GM19468 (cell line): ENCODE measurements around the gene TBC1D8.

Source experiments
- ATAC-seq: cut with Tn5 transposase; IDR thresholded peaks from one replicate; pipeline ENCODE4 v1.9.1; 2021; ENCODE audit warnings: mild to moderate bottlenecking, moderate library complexity, moderate number of reproducible peaks; ENCODE audit not compliant: unreplicated experiment; ENCODE audit errors: extremely low read depth

The TBC1D8 gene

DNA sequence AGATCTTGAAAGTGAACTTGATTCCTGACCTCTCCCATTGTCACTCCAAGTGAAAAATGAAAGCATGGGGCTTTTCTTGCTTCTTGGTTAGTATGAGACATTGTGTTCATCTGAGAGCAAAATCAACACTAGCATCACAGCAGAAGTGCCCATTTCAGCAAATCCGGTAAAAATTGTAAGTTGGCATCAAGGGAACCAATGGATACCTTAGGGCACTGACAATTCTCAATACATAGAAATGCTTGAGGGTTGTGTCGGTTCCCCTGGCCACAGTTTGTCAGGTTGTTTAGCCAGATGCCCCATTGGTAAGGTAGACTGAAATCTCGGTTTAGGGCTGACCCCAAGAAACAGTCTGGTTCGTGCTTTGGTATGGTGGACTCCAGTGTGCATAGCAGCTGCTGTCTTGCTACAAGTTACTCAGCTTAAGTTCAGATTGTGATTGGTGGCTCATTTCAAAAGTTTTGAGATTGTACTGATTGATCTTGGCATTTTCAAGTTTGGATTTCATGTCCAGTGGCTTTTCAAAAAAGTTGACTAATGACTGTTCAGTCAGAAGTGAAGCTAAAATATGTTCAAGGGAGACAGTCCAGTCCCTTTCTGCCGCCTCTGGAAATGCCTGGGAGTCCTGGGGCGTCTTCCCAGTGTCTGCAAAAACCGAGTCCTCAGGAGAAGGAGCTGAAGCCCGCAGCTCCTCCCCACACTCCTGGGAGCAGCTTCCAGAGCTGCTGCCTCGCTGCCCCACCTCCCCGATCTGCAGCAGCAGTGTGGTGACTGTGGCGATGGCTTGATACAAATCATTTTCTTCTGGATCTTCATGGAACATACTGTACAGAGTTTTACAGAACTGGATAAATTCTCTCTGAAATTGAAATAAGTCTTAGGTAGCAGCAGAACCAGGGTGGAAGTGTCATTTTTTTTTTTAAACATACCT is 143.5 kb downstream of the TBC1D8 start:
- no peak for ATAC-seq

DNA sequence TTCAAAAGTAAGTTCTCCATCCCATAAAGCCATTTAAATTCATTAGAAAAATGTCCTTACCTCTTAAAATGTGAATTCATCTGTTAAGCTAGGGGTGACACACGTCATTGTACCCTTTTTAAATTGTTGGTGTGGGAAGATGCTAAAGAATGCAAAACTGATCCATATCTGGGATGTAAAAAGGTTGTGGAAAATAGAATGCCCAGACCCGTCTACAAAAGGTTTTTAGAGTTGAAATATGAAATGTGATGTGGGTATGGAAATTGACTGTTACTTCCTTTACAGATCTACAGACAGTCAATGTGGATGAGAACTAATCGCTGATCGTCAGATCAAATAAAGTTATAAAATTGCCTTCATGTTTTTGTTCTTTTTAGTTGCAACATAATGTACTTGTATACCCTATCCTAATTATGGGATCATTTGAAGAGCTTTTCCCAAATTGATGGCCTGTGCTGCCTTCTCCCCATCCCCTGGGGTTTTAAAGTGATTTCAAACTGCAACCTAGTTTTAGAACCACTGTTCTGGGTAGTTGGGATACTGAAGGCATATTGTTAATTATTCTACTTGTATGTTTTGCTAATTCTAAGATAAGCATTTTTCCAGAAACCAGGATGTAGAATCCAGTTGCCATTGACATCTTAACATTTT is 145.0 kb downstream of the TBC1D8 start:
- ATAC-seq = no peak

DNA sequence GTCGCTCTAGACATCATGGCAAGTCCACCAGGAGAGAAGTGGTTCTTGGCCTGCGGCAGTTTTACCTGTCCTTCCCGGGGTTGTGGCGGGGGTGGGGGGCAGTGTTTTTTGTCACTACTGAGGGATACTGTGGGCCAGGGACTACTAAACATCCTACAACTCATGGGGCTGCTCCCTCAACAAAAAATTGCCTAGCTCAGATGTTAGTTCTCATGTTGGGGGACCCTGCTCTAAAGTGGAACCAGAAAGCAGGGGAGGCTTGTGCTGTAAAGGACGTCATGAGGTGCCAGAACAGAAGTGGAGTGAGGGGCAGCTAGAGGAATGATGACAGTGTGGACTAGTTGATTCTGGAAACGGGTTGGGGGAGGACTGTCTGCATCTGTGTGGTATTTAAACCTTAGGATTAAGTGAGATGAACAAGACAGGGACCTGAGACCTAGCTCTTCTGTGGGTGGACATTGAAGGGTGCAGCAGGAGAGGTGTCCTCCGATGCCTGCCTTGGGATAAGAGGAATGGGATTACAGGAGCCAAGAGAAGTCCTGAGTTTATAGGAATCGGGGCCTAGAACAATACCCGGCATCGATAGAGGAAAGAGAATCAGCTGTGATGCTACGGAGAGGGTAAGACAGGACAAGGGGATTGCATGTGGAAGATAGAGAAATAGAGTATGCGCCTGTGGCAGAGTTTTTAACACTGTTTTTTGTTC is 146.4 kb downstream of the TBC1D8 start:
- no peak for ATAC-seq

DNA sequence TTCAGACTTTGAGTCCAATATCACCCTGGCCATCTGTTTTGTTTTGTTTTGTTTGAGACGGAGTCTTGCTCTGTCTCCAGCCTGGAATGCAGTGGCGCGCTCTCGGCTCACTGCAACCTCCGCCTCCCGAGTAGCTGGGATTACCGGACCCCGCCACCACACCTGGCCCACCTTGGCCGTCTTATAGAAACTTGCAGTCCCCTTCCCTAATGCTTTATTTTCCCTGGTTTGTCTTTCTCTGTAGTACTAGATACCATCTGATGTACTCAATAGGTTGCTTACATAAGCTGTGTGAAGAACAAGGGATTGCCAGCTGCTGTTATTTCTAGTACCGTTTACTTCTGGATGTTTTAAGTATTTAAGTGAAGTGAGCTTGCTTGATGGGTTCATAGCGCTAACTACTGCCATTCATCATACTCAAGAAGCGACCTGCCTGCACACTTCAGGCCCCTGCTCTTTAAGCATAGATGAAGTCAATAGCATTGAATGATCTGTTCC is 147.9 kb downstream of the TBC1D8 start:
- ATAC-seq = no peak

DNA sequence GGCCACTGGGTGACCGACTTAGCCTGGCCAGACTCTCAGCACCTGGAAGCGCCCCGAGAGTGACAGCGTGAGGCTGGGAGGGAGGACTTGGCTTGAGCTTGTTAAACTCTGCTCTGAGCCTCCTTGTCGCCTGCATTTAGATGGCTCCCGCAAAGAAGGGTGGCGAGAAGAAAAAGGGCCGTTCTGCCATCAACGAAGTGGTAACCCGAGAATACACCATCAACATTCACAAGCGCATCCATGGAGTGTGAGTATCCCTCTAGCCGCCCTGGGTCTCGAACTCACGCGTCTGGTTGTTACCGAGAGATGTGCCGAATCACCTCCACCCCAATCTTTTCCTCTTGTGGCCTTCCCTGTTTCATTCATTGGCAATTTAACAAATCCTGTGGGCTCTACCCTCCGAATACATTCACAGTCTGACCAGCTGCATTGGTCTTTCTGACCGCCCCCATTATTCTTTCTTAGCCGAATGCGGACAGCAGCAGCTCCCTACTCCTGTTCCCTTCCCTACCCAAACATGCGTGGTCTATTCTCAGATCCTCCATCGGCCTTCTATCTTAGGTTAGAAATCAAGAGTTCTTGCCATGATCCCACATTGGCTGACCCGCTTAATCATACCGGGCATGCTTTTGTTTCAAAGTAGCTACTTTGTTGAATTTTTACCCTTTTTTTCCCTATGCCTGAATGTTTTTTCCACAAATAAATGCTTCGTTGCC is 148.5 kb downstream of the TBC1D8 start:
- no peak for ATAC-seq

DNA sequence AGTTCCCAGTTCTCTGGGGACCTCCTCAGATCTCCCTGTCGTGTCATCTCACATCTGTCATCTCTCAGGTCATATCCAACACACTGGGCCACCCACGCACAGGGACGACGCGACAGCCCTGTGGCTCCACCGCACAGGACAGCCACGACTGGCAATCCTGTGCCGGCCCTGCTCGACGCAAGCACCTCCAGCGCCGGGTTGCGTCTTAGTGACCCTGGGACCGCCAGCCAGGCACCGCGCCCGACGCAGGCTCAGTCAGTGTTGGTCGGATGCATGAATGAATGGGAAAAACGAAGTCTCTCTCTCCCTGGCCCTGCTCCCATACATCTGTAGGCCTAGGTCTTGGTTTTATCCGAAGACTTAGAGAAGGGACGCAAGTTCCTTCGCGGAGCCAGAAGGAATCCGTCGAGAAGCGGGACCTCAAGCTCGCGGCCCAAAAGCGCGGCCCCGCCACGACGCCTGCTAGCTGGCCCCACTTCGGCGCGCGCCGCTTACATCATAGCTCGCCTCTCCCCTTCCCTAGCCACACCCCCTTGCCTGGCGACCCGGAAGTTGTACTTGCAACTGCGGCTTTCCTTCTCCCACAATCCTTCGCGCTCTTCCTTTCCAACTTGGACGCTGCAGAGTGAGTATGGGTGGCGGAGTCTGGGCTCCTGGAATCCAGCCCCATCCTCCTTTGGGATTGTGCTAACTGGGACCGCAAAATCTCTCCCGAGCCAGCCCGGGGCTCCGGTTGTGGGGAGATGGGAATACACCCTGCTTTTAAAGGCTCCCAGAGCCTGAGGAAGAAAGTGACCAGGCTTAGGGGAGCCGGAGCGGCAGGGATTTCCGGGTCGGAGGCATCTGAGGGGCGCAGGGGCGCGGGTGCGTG is 149.3 kb downstream of the TBC1D8 start, which contains the start of gene RPL31:
RPL31 (plus strand) TSS at position 599 of the 871 bp plus-strand sequence. CDS start 413 bp downstream, outside the sequence.
- ATAC-seq = peak; percentile 60

DNA sequence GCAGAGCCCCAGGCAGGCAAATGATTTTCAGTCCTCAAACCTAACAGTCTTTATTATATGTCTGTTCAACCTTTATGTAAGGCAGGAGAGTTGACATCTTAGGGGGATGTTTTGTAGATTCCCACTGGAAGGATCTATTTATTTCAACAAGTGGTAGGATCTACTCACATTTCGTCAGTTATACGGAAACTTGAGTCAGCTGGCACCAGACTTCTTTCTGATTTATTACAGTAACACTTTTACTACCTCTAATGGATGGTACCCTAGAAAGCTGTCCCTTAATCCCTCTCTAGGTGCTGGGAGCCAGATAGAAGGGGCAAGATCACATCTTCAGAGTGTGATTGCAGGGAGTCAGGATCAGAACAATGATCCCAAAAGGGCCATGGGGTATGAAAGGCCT is 151.2 kb downstream of the TBC1D8 start:
- ATAC-seq = no peak

DNA sequence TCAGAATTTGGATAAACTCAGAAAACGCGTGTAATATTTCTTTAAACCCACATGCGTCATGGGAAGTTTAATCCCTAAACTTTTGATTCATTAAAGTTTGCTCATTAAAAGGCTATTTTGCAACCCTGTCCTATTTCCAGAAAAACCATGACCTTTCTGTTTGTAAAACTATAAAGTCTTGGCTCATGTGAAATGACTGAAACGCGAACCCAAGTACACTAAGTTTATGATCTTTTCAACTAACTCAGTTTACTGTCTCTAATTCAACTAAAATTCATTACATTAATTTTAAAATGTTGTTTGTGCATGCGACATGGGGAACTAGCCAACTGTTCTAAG is 153.0 kb downstream of the TBC1D8 start:
- no peak for ATAC-seq

DNA sequence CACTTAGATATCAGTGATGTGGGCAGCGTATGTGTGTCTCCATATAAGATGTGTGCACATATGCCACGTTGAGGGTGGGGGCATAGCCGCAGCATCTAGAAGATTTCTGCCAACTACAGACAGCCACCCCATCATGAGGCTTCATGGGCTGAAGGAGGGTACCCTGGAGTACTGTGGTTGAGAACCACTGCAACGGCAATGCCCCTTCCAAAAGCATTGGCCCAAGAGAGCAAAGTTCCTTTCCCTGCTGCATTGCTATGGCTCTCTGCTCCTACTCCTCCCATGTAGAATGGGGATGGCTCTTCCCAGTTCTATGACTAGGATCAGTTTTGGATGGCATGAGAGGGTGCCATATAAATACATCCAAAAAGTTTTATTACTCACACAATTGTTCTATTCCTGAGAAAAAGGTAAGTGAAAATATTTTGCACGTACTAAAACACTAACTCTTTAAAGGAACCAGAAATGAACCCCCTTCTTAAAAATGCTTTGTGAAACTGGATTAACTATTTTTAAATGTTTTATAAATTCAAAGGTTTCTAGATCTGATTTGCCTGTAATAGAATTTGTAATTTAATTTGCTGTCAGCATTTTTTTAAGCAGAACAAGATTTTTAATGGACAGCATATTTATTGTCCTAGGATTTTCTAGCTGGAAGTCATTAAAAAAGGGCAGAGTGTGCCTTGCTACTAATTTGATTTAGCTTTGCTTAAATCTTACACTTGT is 153.5 kb downstream of the TBC1D8 start:
- ATAC-seq = no peak

DNA sequence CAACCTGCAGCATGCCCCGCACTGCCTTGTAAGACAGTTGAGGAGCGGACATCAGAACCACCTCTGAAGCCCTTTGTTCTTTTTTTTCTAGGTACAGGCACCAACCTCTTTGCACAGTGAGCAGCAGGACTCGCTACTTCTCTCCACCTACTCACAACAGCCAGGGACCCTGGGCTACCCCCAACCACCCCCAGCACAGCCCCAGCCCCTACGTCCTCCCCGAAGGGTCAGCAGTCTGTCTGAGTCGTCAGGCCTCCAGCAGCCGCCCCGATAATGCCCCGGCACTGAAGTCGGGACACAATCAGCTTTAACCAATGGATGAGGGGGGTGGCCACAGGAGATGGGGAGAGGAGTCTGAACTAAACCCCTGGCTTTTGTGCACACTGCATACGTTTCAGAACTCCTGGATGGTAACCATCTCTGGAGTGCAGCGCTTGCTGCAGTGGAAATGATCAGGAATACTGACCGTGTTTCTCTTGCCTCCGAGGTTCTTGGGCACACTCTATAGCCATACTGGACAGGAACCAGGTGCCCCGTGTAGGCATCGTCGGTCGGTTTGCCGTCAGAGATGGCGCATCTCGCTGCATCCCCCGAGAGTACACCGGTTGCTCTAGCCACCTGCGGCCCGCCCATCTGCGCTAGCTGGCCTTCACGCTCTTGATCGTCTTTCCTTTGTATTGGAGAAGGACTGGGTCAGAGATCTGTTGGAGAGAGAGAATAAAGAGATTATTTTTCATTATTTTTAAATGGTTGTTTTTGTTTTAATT is 155.7 kb downstream of the TBC1D8 start:
- ATAC-seq = no peak

DNA sequence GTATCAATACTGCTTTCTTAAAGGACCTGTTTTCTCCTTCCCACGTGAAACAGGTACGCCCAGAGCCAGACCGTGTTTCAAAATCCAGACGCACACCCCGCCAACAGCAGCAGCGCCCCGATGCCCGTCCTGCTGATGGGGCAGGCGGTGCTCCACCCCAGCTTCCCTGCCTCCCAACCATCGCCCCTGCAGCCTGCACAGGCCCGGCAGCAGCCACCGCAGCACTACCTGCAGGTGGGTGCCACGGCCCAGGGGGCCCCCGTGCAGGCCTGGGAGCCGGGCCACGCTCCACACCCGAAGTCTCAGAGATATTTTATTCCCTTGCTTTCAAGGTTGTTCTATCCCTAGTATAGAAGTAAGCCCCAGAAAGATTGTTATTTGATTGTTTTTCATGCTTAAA is 157.9 kb downstream of the TBC1D8 start:
- ATAC-seq = no peak

DNA sequence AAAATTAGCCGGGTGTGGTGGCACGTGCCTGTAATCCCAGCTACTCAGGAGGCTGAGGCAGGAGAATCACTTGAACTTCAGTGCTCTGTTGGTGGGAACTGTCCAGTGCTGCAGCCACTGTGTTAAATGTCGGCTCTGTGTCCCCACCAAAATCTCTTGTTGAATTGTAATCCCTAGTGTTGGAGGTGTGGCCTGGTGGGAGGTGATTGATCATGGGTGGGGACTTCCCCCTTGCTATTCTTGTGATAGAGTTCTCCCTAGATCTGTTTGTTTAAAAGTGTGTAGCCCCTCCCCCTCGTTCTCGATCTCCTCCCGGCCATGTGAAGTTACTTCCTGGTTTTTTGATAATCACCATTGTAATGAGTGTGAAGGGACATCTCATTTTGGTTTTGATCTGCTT is 158.9 kb downstream of the TBC1D8 start:
- ATAC-seq = no peak

DNA sequence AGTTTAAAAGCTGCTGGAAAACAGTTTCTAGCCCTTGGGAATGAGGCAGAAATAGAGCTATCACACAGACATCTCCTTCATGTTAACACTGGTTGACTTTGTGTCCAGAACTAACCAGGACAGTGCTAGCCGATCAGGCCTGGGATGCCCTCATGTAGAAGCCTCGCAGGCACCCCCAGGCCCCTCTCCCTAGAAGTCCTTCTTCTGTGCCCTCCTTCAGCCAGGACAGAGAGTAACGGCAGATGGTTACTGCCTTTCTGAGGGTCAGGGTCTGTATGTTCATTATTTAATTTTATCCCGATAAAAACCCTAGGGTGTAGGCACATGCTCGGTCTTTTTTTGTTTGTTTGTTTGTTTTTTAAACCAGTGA is 159.8 kb downstream of the TBC1D8 start:
- ATAC-seq = no peak

DNA sequence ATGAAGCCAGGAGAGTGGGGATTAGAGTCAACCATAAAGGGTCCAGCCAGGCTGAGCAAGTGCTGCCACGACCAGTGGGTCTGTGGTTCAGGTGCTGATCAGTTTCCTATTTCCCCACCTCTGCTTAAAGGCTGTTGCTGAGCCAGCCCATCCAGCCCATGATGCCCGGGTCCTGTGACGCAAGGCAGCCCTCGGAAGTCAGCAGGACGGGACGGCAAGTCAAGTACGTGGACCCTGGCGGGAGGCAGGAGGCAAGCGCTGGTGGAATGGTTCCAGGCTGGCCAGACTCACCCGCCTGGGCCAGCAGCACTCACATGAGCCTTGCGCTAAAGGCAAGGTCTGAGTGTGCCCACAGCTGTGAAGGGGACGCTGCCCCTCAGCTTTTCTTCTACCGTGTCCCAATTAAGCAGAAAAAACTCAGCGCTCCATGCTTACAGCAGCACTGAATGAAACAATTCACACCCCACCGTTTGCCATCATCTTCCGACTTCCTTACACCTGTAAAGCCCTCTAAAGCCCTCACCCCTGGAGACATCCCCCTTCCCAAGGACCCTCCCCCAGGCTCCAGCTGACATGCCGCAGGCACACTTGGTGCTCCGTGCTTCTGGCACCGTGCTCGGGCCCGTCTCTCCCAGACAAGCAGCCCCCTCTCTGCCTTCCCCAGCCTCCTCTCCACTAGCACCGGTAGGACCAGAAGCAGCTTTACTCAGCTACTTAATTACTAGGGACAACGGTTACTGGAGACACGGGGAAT is 160.4 kb downstream of the TBC1D8 start:
- ATAC-seq = no peak

DNA sequence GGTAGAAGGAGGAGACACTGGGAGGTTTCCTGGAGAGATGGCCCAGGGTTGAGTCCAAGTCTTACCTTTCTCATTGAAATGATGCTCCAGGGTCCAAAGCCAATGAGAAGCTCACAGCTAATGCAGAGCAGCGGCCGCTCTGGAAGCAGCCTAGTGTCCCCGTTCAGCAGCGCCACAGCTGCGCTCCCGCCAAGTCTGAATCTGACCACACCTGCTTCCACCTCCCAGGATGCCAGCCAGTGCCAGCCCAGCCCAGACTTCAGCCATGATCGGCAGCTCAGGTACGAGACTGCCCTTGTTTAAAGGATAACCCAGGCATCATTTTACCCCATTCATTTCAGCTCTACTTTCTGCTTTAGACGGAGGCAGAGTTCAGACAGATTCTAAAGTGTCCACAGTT is 161.0 kb downstream of the TBC1D8 start:
- ATAC-seq = no peak

DNA sequence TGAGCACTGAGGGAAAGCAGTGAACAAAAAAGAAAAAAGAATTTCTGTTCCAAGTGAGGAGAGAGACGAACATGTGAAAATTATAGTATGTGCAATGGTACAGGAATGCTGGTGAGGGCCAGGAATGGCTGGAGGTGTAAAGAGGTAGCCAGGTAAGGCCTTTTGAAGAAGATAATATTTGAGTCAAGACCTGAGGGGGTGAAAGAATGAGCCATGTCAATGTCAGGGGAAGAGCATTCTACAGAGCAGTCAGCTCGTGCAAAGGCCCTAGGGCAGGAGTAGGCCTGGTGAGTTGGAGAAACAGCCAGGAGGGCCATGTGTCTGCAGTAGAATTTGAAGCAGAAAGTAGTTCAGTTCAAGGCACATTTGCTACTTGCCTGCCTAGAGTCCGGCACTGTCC is 161.5 kb downstream of the TBC1D8 start:
- ATAC-seq = no peak
